K562 (cell line): Measurements from ENCODE around the gene RNF224. TPM values are rescaled to one million over a fixed set of nuclear protein-coding genes. Genes with fewer than 3 reads are reported as not detected.

Experiments
- ATAC-seq: fragments of 200-7000 bp; cut with Tn5 transposase; 3 replicates; pipeline ENCODE4 v1.9.1; 2020; ENCODE audit warnings: moderate library complexity
- BruUV-seq: library from RNA; stranded (reverse); fragments of 400-500 nt; replicated peaks from 2 replicates; lab custom pipeline; 2021; lab: Mats Ljungman, UMichigan
- CTCF ChIA-PET: fragments of 300-600 bp; formaldehyde crosslinking; extraction: SDS; loops from one replicate; lab custom pipeline; 2021; ENCODE audit warnings: low intra/inter-chr PET ratio; lab: Yijun Ruan, JAX
- POLR2A ChIA-PET: fragments of 300-600, 350-650 bp; sonication (Branson Sonifier 250); formaldehyde crosslinking; extraction: SDS; loops from one replicate; lab custom pipeline; 2021; ENCODE audit warnings: antibody characterized with exemption, inconsistent platforms; lab: Yijun Ruan, JAX
- DNase-seq, 4 experiments: peaks; one replicate each; pipeline versions ENCODE4 v3.0.0 to v3.0.0-alpha.2; 2011 to 2018; ENCODE audit warnings: low spot score in 3 of 4, mixed read lengths in 3 of 4; ENCODE audit errors: extremely low read depth in 1 of 4
- FAIRE-seq: peaks from 2 replicates; lab custom pipeline; 2011; peaks lifted over from hg19 to GRCh38; lab: Jason Lieb, UNC
- H2AFZ ChIP-seq: 2 replicates; pipeline ENCODE4 v1.6.0; 2011; ENCODE audit warnings: low read depth, low read length, control low read depth, inconsistent platforms
- H3K27ac ChIP-seq: fragments of 200-600 bp; 3 replicates; pipeline ENCODE4 v1.8.0; 2011; ENCODE audit warnings: low read depth, mild to moderate bottlenecking, control low read depth, inconsistent platforms, low read length, moderate library complexity, mixed read lengths; ENCODE audit errors: extremely low read depth
- H3K27me3 ChIP-seq, 2 experiments: fragments of 300-600 bp in 1 of 2; 2 replicates in 1 of 2; 3 replicates in 1 of 2; pipeline versions ENCODE4 v1.6.0 to v1.8.0; 2011; ENCODE audit warnings: inconsistent platforms in 2 of 2, low read length in 2 of 2, mild to moderate bottlenecking in 1 of 2, mixed read lengths in 1 of 2, moderate library complexity in 1 of 2; ENCODE audit not compliant: control insufficient read depth in 2 of 2, insufficient read depth in 2 of 2
- H3K36me3 ChIP-seq: fragments of 300-600 bp; 3 replicates; pipeline ENCODE4 v1.8.0; 2011; ENCODE audit warnings: mild to moderate bottlenecking, low read length, inconsistent platforms; ENCODE audit not compliant: control insufficient read depth, insufficient read depth
- H3K4me1 ChIP-seq, 2 experiments: fragments of 200-600 bp in 1 of 2; replicated peaks in 1 of 2; 2 replicates in 1 of 2; 3 replicates in 1 of 2; pipeline versions ENCODE4 v1.5.1 to v1.8.0; 2011; ENCODE audit warnings: inconsistent platforms in 2 of 2, low read length in 2 of 2, mild to moderate bottlenecking in 1 of 2, mixed read lengths in 1 of 2, moderate library complexity in 1 of 2; ENCODE audit not compliant: control insufficient read depth in 2 of 2, insufficient read depth in 2 of 2
- H3K4me2 ChIP-seq: 2 replicates; pipeline ENCODE4 v1.6.1; 2011; ENCODE audit warnings: low read length, control low read depth, inconsistent platforms, mixed read lengths; ENCODE audit not compliant: insufficient read depth
- H3K4me3 ChIP-seq: fragments of 200-600 bp; sonication (generic), shearing (Covaris generic); 2 replicates; pipeline ENCODE4 v1.5.1; 2016; ENCODE audit warnings: control low read depth, inconsistent platforms
- H3K79me2 ChIP-seq: fragments of 200-600 bp; 3 replicates; pipeline ENCODE4 v1.8.0; 2011; ENCODE audit warnings: low read length, inconsistent platforms; ENCODE audit not compliant: control insufficient read depth, insufficient read depth
- H3K9ac ChIP-seq, 2 experiments: 2 replicates each; pipeline versions ENCODE4 v1.6.0 to v1.6.1; 2011; ENCODE audit warnings: low read depth in 2 of 2, low read length in 2 of 2, control low read depth in 1 of 2, inconsistent platforms in 1 of 2, mild to moderate bottlenecking in 1 of 2, mixed read lengths in 1 of 2; ENCODE audit not compliant: insufficient read depth in 1 of 2
- H3K9me1 ChIP-seq: one replicate; pipeline ENCODE4 v1.6.0; 2011; ENCODE audit warnings: inconsistent platforms, mild to moderate bottlenecking, low read length, moderate library complexity; ENCODE audit not compliant: control insufficient read depth, insufficient read depth
- H3K9me3 ChIP-seq: replicated peaks from 2 replicates; pipeline ENCODE4 v1.5.1; 2011; ENCODE audit warnings: low read depth, low read length, inconsistent platforms; ENCODE audit not compliant: control insufficient read depth, insufficient read depth
- H4K20me1 ChIP-seq: replicated peaks from 2 replicates; pipeline ENCODE4 v1.6.1; 2011; ENCODE audit warnings: low read length, inconsistent platforms, mixed read lengths; ENCODE audit not compliant: control insufficient read depth, insufficient read depth
- AFF4 ChIP-seq: sonication (generic); formaldehyde crosslinking; IDR thresholded peaks from 2 replicates; pipeline ENCODE4 v1.8.0; 2023; ENCODE audit warnings: mild to moderate bottlenecking, missing genetic modification reagents
- KDM2B ChIP-seq: fragments of 250-450 bp; sonication (Bioruptor Pico); IDR thresholded peaks from 2 replicates; pipeline ENCODE4 v1.8.0; 2021; ENCODE audit warnings: mild to moderate bottlenecking, moderate library complexity
- NR0B1 ChIP-seq: fragments of 450-650 bp; IDR thresholded peaks from one replicate; pipeline ENCODE4 v1.6.1; 2018; ENCODE audit warnings: mild to moderate bottlenecking, moderate library complexity; ENCODE audit not compliant: partially characterized antibody
- PHF20 ChIP-seq: fragments of 450-650 bp; IDR thresholded peaks from 2 replicates; pipeline ENCODE4 v1.6.1; 2018; ENCODE audit not compliant: partially characterized antibody
- POLR2AphosphoS2 ChIP-seq: IDR thresholded peaks from 2 replicates; pipeline ENCODE4 v1.6.1; 2012; ENCODE audit warnings: low read length, improper control_type of control experiment
- PTBP1 ChIP-seq: fragments of 200-400 bp; formaldehyde crosslinking; IDR thresholded peaks from 2 replicates; pipeline ENCODE4 v1.6.1; 2017; ENCODE audit warnings: low read depth, low read length
- RBM25 ChIP-seq: fragments of 200-400 bp; formaldehyde crosslinking; IDR thresholded peaks from 2 replicates; pipeline ENCODE4 v1.6.1; 2018; ENCODE audit warnings: low read length, low read depth, moderate library complexity; ENCODE audit not compliant: severe bottlenecking
- RNF2 ChIP-seq: sonication (generic); IDR thresholded peaks from 2 replicates; pipeline ENCODE4 v1.6.1; 2016
- U2AF2 ChIP-seq: fragments of 200-400 bp; formaldehyde crosslinking; optimal IDR thresholded peaks from 2 replicates; pipeline ENCODE3; 2017; ENCODE audit warnings: low read depth, mild to moderate bottlenecking, low read length
- VEZF1 ChIP-seq: fragments of 200-800 bp; sonication (Bioruptor generic); IDR thresholded peaks from 2 replicates; pipeline ENCODE4 v1.6.1; 2017; ENCODE audit warnings: missing genetic modification characterization, missing compliant biosample characterization
- ZNF174 ChIP-seq: fragments of 250-450 bp; sonication (Bioruptor Pico); IDR thresholded peaks from 2 replicates; pipeline ENCODE4 v1.4.0; 2020; ENCODE audit warnings: mild to moderate bottlenecking
- ZNF184 ChIP-seq: sonication (generic); formaldehyde crosslinking; IDR thresholded peaks from 2 replicates; pipeline ENCODE4 v1.5.0; 2020; ENCODE audit warnings: missing genetic modification reagents
- ZNF282 ChIP-seq: sonication (generic); formaldehyde crosslinking; IDR thresholded peaks from 2 replicates; pipeline ENCODE4 v1.8.1; 2023; ENCODE audit warnings: missing genetic modification reagents
- WGBS: fragments of 100-300 bp; shearing (Covaris generic); methylation state at CpG from one replicate; pipeline ENCODE4 v1.1.6; 2016; ENCODE audit warnings: low coverage, mixed read lengths; ENCODE audit not compliant: insufficient coverage; ENCODE audit errors: missing lambda C conversion rate; 5-methylcytosine and 5-hydroxymethylcytosine counted together
- in situ Hi-C: fragments of 300-500 bp; cut with MboI; formaldehyde crosslinking; loops from 4 replicates; pipeline ENCODE4 v1.15.0; 2018; ENCODE audit warnings: inconsistent platforms, mixed read lengths
- intact Hi-C: fragments of 100-400 bp; cut with micrococcal nuclease; formaldehyde crosslinking; loops from 2 replicates; pipeline ENCODE4 v1.14.2; 2022
- polyA plus RNA-seq, 8 experiments: library from polyadenylated mRNA; depleted of rRNA in 4 of 8; stranded (reverse) in 5 of 8; unstranded in 3 of 8; fragments of >200 nt; fragmentation: Nextera tagmentation in 2 of 8; fragmentation: Illumina TruSeq in 1 of 8; extraction: Ambion mirVana in 2 of 8; extraction: Trizol in 1 of 8; gene quantifications; 2 replicates each; pipeline versions ENCODE4 v1.2.1 to v1.2.3, GENCODE V29; 2011 to 2014; ENCODE audit warnings: inconsistent platforms in 1 of 8, missing spikeins in 1 of 8
- total RNA-seq, 7 experiments: library from RNA; depleted of rRNA in 6 of 7; stranded (reverse); fragments of >200 nt in 6 of 7; fragmentation: Illumina TruSeq in 2 of 7; extraction: Trizol in 2 of 7; gene quantifications; 2 replicates each; pipeline versions ENCODE4 v1.2.1 to v1.2.3, GENCODE V29; 2011 to 2021; ENCODE audit warnings: low replicate concordance in 1 of 7

RNF224 gene
- total and polyA plus RNA-seq, 9 of the 15 experiments (the other 6 are each of a cell fraction or from before 2014, with no cell fraction given), result not detected

- Histone ChIP-seq H2AFZ (no peak overlapping the region), H3K79me2 (peaks cover 18% of the 10 kb centered on the region; the same call in 2 of the 3 replicates), H3K9me1 (no peaks in the 10 kb centered on the region), H3K4me1 (peaks cover 27 to 81% of the 10 kb centered on the region in 2 experiments), H3K27ac (no peak overlapping the region), H3K36me3 (peaks cover 39% of the 10 kb centered on the region; the same call in 2 of the 3 replicates), H4K20me1 (peaks cover 3% of the 10 kb centered on the region; the same call in 1 of the 2 replicates), H3K27me3 (no peaks in the 10 kb centered on the region), H3K9me3 (no peaks in the 10 kb centered on the region), H3K9ac (peak overlapping the region in 1 of 2 experiments; percentile 92; a peak in 1 of 4 replicates), H3K4me3 (no peak overlapping the region), H3K4me2 (no peak overlapping the region)
- DNase-seq, result no peak
- ChIA-PET POLR2A (interaction anchor here (0.7 to 1.2 kb wide), 4 partner anchors 9 to 27 kb away, joined by 3 to 5 read pairs (median 4); partner anchors contain the start of gene TUBB4B), CTCF (no interaction called here)
- FAIRE-seq, result no peak
- no peak for ATAC-seq
- WGBS, result 89% methylated on average over 18 of the region's 22 CpGs
- intact Hi-C loops, result no loop called here
- in situ Hi-C loops, result no loop called here
- no TSS peak for BruUV-seq
- TF ChIP-seq RBM25 (no peak), ZNF184 (CRISPR knock-in tag) (no peak), KDM2B (CRISPR knock-in tag) (no peak), ZNF282 (CRISPR knock-in tag) (no peak), VEZF1 (no peak), NR0B1 (no peak), PHF20 (no peak), RNF2 (no peak), ZNF174 (CRISPR knock-in tag) (no peak), PTBP1 (no peak), AFF4 (no peak), POLR2AphosphoS2 (no peak), U2AF2 (no peak)
These were observed 11.9 kb upstream of the RNF224 start for GRCh38 chr9:137215196-137215986.
